Prostate gland (tissue), 2 donors: ENCODE results near the gene HYCC1. TPM values are rescaled to one million over a fixed set of nuclear protein-coding genes. Genes with fewer than 3 reads are reported as not detected.

Experiments used
- DNase-seq: peaks from one replicate; pipeline ENCODE4 v3.0.0-alpha.2; 2019; ENCODE audit warnings: low spot score
- H3K27ac ChIP-seq, 2 donors: fragments of 200-600 bp; sonication (generic); 2 replicates each; pipeline ENCODE4 v1.5.1; 2017 to 2019
- H3K27me3 ChIP-seq: fragments of 200-600 bp; sonication (generic); replicated peaks from 2 replicates; pipeline ENCODE4 v1.5.1; 2019; ENCODE audit not compliant: insufficient read depth
- H3K36me3 ChIP-seq, 2 donors: fragments of 200-600 bp; sonication (generic); 1 replicate in 1 of 2; 2 replicates in 1 of 2; pipeline versions ENCODE4 v1.5.1 to v1.8.1; 2017 to 2019
- H3K4me1 ChIP-seq: fragments of 200-600 bp; sonication (generic); replicated peaks from 2 replicates; pipeline ENCODE4 v1.5.1; 2019
- H3K4me3 ChIP-seq, 2 donors: fragments of 200-600 bp; sonication (generic); 2 replicates each; pipeline ENCODE4 v1.5.1; 2017 to 2019
- H3K9me3 ChIP-seq: fragments of 200-600 bp; sonication (generic); 2 replicates; pipeline ENCODE4 v1.5.1; 2017
- CTCF ChIP-seq, 4 experiments: fragments of 200-600 bp in 2 of 4; fragments of 450-650 bp in 2 of 4; sonication (generic) in 2 of 4; IDR thresholded peaks; 1 replicate in 3 of 4; 2 replicates in 1 of 4; pipeline ENCODE4 v1.5.1; 2016 to 2019; ENCODE audit warnings: antibody characterized with exemption in 4 of 4, mild to moderate bottlenecking in 2 of 4, moderate library complexity in 2 of 4
- POLR2A ChIP-seq: fragments of 450-650 bp; IDR thresholded peaks from one replicate; pipeline ENCODE4 v1.6.1; 2016; ENCODE audit warnings: antibody characterized with exemption, mild to moderate bottlenecking
- POLR2AphosphoS5 ChIP-seq: sonication (generic); formaldehyde crosslinking; IDR thresholded peaks from one replicate; pipeline ENCODE4 v1.6.1; 2017; ENCODE audit warnings: antibody characterized with exemption
- WGBS: methylation state at CpG from one replicate; pipeline ENCODE4 v1.1.5; 2018; 5-methylcytosine and 5-hydroxymethylcytosine counted together
- intact Hi-C: fragments of 100-400 bp; cut with DNase I; formaldehyde crosslinking; loops from one replicate; pipeline ENCODE4 v1.14.2; 2022
- total RNA-seq, 2 donors: library from RNA; depleted of rRNA; stranded (reverse); fragments of >200 nt; gene quantifications; one replicate each; pipeline ENCODE4 v1.1.0, GENCODE V29; 2016

HYCC1 gene
- total RNA-seq, 2 donors from 2014 or later = 15.7 to 18.3 TPM

DNA sequence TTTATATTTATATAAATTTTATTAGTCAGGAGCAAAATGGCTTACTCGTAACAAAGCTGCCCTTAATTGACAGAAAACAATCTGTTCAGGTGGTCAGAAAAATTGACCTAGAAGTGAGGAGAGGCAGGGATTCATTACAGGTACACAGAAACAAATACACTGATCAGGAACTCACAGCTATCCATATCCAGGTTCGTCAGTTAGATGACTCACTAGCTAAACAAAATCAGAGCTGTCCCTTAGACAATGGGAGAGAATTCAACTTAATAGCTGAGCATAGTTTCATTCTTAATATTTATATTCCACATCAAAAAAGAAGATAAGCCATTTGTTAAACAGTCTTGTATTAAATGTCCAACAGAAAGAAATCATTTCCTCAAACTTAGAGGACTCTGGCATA lies 41.7 kb downstream of the HYCC1 start:
- intact Hi-C loops = no loop called here
- no peak overlapping the region for H3K4me3 ChIP-seq
- H3K27ac ChIP-seq = no peak overlapping the region
- DNase-seq = no peak
- H3K9me3 ChIP-seq = no peaks in the 10 kb centered on the region
- TF ChIP-seq CTCF (IDR thresholded peaks at IDR 0.05) = no peak
- no peak for TF ChIP-seq POLR2A
- TF ChIP-seq POLR2AphosphoS5 = no peak
- WGBS = 76% methylated on average over 2 of the region's 2 CpGs
- no peaks in the 10 kb centered on the region for H3K36me3 ChIP-seq
- H3K4me1 ChIP-seq = no peaks in the 10 kb centered on the region
- no peaks in the 10 kb centered on the region for H3K27me3 ChIP-seq

GRCh38 chr7:22969010-22969431 lies 44.9 kb downstream of the HYCC1 start:
- intact Hi-C loops = no loop called here
- WGBS = 94% methylated on average over 3 of the region's 3 CpGs
- Histone ChIP-seq H3K27me3 (no peaks in the 10 kb centered on the region), H3K4me3 (no peak overlapping the region), H3K36me3 (no peaks in the 10 kb centered on the region), H3K4me1 (no peaks in the 10 kb centered on the region), H3K27ac (no peak overlapping the region), H3K9me3 (no peaks in the 10 kb centered on the region)
- DNase-seq = no peak
- TF ChIP-seq POLR2A (no peak), CTCF (IDR thresholded peaks at IDR 0.05) (no peak)

Other genes with a start within 250 kb of the HYCC1 start
- 100 to 1,000 TPM; 124 to 190 TPM for gene TOMM7, start 191.3 kb downstream of the HYCC1 start, total RNA-seq
- gene KLHL7, start 91.7 kb upstream of the HYCC1 start, total RNA-seq = 10 to 100 TPM; 18.1 to 67.7 TPM
- 10 to 100 TPM; 36.6 to 62.9 TPM for gene NUP42, start 167.9 kb upstream of the HYCC1 start, total RNA-seq
- 10 to 100 TPM in 1 of 2 donors, 1 to 10 TPM in 1; 10.0 to 49.9 TPM for gene GPNMB, start 232.6 kb upstream of the HYCC1 start, total RNA-seq